HG03558 (cell line): ENCODE measurements around the gene C19orf67.
A peak's percentile ranks its signal among the peaks of the same experiment; 100 is the strongest.

Source experiments
- ATAC-seq: cut with Tn5 transposase; IDR thresholded peaks from one replicate; pipeline ENCODE4 v1.9.1; 2021; ENCODE audit warnings: moderate number of reproducible peaks; ENCODE audit not compliant: unreplicated experiment; ENCODE audit errors: extremely low read depth

Gene C19orf67

DNA sequence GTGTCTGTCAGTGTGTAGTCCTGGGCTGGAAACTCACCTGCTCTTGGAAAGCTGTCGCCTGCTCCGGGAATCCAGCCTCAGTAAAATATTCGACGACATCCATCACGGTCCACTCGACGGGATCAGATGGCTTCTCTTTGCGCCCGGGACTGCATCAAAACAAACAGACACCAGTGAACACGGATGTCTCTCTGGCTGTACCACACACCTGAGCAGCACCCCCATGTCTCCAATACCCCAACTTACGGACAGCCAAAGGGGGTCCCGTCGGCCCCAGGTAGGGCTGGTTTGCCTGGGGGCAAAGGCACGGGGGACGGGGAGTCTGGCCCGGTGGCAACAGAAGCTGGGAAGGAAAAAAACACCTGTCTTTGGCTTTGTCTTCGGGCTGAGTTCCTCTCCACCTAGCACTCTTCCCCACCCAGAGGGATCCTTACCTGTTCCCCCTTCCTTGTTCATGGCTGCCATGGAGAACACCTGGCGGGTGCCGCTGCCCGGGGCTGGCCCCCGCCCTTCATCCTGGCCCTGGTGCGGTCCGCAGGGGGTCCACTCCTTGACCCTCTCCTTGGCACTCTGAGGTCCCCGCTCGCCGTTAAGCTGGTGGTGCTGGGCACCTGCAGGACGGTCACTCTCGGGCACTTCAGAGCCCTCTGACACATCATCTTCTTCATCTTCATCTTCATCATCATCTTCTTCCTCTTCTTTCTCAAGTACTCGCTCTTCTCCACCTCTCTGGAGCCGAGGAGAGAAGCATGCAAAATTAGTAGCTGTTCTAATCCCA lies 3.2 kb upstream of the C19orf67 start:
- no peak for ATAC-seq

DNA sequence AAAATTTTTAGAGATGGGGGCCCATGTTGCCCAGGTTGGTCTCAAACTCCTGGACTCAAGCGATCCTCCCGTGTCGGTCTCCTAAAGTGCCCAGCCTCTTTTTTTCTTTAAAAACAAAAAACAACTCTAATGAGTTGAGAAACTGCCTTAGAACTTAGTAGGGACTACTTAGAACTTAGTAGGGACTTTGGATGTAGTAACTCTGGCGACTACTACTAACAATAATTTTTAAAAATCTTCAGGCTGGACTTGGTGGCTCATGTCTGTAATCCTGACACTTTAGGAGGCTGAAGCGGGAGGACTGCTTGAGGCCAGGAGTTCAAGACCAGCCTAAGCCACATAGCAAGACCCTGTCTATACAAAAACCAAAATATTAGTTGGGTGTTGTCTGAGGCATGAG lies 515 bp upstream of the C19orf67 start:
- ATAC-seq, result no peak

DNA sequence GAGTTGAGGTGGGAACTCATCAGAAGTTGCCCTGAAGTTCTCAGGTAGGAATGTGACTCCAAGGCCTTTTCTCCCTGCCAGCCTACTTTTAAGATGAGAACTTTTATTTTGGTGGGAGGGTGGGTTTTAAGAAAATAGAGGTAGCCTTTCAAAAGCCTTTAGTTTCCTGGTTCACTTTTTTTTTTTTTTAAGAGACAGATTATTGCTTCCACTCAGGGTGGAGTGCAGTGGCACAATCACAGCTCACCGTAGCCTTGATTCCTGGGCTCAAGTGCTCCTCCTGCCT lies 3.0 kb downstream of the C19orf67 start:
- no peak for ATAC-seq

DNA sequence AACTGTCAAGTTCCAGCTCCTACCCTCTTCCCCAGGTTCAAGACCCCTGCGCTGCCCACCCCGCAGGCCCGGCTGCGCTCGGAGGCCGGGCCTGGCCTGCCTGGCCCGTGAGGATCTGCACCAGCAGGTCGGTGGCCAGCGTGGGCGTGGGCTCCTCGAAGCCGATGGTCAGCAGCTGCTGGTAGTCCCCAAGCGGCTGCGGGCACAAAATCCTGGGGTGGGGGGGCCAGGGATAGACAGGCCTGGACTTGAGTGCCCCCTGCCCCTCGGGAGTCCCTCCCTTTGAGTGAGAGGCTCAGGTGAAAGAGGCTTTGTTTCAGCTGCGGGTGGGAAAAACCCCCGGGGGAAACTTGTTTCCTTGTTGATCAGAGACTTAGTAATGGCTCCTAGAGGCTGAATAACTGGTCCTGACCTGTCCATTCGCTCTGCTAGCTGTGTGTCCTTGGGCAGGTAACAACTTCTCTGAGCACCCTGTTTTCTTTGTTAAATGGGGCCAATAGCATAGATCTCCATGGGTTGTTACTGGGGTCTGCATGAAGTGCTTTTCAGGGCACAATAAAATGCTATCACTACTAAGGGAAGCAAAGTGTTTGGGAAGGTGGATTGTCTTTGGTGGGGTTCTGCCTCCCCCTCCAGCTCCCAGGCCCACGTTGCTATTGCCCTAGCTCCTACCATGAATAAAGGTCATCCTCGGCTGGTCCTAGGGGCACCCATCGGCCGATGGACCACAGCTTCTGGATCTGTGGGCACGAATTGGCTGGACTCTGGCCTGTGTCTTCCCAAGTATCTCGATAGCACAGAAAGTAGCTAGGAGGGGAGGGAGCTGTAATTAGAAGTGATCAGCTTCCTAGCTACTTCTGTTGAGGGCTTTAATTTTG lies 3.5 kb downstream of the C19orf67 start:
- no peak for ATAC-seq

DNA sequence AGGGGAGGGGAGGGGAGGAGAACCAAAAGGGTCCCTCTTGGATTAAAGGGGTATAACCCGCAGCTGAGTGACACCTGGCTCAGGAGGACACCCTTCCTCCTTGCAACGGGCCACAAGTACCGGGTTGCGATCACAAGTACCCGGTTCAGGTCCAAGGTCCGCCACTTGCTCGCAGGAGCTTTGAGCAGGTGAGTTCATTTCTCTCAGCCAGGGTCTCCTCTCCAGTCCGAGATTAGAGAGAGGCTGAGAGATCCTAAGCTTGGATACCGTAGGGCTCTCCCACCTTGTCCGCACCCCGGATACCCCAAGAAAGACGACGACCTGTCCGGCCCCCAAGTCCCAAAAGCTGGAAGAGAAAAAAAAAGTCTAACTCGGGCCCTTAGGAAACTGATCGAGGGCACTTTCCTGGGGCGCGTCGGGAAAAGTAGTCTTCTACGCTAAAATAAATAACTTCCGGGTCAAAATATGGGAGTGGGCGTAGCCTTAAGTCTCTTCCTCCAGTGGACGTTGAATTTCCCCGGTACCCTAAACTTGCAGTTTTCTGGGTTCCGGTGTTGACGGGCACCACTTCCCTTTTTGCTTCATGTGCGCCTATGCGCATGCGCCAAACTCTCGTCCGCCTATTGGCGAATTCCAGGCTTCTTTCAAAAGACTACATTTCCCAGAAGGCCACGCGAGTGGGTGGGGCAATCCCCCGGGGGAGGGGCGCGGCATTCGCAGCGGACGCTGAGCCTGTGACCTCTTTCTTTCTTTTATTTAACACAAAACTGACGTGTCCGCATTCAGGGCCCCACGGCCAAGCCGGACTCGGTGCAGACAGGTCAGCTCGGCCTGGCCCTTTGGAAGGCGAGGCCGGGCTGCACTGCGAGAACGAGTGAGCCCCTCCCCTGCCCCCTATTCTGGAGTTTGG lies 4.4 kb downstream of the C19orf67 start:
- ATAC-seq, result peak; percentile 48

DNA sequence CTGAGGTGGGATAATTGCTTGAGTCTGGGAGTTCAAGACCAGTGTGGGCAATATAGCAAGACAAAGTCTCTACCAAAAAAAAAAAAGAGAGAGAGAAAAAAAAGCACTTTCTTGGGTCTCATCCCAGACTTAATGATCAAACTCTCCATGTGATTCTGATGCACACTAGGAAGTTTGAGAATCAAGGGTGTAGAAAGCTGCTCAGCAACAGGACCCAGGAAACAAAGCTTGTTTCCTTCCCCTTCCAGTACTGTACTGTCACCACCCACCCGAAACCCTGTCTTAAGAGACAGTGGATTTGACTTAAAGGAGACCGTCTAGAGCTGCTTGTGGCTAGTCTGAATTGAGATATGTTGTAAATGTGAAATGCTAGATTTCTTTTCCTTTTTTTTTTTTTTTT lies 7.2 kb downstream of the C19orf67 start:
- ATAC-seq, result no peak

DNA sequence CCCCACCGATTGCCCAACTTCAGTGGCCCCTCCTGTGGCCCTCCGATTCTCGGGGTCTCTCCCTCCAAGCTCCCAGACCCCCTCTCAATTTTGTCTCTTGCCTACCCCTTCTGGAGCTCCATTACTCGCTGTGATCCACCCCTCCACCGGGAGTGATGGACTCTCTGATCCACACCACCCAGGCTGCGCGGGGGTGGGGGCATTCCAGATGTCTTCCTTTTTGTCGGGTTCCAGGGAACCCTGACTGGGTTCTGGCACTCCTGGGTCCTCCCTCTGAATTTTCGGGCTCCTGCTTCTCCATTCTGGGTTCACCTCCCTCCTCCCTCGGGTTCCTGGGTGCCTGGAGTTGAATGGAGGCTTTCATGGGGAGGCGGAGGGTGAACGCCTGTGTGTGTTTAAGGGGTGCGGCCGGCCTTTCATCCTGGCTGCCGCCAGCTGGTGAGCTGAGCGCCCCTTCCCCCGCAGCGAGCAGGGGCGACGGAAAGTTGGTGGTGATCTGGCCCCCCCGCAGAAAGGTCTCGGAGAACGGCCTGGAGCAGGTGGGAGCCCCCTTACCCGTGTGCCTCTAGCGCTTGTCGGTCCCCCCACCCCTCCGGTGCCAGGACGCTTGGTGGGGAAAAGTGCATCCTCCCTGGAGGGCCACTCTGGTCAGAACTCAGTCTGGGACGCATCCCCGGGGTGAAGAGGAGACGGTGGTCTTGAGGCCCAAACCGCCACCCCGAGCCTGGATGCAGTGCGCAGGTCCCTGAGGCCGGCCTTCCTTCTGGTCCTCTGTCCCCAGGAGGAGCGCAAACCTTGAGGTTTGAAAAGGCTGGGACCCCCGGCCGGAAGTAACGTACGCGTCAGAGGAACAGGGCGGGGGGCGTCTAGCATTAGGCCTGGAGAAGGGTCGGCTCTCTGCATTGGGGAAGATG lies 11.4 kb downstream of the C19orf67 start:
- no peak for ATAC-seq

DNA sequence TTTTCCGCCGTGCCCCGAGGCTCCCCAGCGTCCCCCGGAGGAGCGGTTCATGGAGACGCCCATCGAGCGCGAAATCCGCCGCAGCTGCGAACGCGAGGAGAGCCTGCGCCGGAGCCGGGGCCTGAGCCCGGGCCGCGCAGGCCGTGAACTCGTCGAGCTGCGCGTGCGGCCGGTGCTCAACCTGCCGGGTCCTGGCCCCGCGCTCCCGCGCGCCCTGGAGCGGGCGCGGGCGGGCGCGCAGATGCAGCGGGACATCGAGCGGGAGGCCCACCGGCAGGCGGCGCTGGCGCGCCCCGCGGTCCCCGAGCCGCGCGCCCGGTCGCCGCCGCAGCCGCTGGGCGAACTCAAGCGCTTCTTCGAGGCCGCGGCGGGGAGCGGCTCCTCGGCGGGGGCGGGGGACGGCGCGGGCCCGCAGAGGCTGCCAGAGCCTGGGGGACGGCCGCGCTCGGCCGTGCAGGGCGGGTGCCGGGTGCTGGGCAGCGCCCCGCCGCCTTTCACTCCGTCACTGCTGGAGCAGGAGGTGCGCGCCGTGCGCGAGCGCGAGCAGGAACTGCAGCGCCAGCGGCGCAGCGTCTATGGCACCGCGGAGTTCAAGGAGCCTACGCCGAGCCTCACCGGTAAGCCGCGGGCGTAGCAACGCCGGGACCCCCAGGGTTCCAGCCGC lies 12.2 kb downstream of the C19orf67 start:
- peak; percentile 42 for ATAC-seq

DNA sequence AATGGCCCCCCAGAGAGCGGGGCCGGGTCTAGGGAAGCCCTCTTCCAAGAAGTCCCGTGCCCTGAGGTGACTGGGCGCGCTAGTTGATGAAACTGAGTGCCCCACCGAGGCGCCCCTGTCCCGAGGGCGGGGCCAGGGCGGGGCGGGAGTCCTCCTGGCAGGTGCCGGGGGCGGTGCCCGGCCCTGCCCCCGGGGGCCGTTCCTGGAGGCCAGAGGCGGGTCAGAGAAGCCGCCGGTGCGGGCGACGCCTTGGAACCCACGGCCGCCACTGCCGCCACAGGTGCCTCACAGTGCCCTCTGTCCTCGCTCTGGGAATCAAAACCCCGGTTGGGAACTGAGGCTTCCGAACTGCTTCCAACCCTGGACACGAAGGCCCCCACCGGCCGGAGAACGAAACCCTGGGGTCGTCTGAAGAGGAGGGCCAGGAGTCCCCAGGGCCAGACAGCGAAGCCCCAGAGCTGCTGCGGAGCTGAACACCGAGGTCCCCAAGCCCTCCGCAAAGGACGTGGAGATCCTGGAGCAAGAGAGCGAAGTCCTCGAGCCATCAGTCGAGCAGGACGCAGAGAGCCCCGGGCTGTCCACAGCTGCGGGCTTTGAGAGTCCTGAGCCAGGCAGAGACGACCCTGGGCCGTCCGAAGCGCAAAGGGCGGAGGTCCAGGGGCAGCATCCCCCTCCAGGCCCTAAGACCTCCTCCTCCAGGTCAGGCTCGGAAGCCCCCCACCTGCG lies 12.9 kb downstream of the C19orf67 start, which contains the start of gene MISP3:
Gene MISP3 (plus strand): TSS at position 252 of the 726 bp plus-strand sequence. CDS start 524 bp downstream, outside the sequence.
- no peak for ATAC-seq

DNA sequence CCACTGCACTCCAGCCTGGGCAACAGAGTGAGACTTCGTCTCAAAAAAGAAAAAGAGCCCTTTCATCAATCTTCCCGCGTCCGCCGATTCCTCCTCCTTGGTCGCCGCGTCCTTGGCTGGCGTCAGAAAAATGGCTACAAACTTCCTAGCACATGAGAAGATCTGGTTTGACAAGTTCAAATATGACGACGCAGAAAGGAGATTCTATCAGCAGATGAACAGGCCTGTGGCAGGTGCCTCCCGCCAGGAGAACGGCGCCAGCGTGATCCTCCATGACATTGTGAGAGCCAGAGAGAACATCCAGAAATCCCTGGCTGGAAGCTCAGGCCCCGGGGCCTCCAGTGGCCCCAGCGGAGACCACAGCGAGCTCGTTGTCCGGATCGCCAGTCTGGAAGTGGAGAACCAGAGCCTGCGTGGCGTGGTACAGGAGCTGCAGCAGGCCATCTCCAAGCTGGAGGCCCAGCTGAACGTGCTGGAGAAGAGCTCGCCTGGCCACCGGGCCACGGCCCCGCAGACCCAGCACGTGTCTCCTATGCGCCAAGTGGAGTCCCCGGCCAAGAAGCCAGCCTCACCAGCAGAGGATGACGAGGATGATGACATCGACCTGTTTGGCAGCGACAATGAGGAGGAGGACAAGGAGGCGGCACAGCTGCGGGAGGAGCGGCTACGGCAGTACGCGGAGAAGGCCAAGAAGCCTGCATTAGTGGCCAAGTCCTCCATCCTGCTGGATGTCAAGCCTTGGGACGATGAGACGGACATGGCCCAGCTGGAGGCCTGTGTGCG lies 15.1 kb downstream of the C19orf67 start:
- ATAC-seq, result no peak

DNA sequence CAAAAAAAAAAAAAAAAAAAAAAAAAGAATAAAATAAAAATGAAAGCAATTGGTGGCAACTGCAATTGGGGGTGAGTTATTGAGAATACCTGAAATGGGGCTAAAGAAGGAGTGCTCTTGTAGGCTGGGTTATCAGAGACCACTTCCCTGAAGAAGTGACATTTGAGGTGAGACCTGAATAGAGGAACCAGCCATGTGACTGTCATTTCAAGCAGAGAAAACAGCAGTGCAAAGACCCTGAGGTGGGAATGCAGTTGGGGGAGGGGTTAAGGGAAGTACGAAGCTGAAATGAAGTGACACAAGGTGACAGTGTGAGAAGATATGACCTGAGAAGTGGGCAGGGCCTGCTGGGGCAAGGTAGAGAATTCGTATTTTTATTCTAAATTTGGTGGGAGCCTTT lies 19.4 kb downstream of the C19orf67 start:
- ATAC-seq, result no peak

DNA sequence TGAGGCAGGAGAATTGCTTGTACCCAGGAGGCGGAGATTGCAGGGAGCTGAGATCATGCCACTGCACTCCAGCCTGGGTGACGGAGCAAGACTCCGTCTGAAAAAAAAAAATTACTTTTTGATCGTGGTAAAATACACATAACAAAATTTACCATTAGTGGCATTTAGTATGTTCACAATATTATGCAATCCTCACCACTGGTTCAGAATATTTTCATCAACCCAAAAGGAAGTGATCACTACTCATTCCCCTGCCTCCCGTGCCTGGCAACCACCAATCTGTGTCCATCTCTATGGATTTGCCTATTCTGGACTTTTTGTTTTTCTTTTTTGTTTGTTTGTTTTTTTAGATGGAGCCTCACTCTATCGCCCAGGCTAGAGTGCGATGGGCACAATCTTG lies 22.5 kb downstream of the C19orf67 start:
- ATAC-seq, result no peak

DNA sequence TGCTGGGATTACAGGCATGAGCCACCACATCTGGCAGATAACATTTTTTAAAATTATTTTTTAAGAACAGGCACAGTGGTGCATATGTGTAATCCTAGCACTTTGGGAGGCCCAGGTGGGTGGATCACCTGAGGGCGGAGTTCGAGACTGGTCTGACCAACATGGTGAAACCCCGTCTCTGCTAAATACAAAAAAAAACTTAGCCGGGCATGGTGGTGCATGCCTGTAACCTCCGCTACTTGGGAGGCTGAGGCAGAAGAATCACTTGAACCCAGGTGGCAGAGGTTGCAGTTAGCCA lies 23.1 kb downstream of the C19orf67 start:
- no peak for ATAC-seq

DNA sequence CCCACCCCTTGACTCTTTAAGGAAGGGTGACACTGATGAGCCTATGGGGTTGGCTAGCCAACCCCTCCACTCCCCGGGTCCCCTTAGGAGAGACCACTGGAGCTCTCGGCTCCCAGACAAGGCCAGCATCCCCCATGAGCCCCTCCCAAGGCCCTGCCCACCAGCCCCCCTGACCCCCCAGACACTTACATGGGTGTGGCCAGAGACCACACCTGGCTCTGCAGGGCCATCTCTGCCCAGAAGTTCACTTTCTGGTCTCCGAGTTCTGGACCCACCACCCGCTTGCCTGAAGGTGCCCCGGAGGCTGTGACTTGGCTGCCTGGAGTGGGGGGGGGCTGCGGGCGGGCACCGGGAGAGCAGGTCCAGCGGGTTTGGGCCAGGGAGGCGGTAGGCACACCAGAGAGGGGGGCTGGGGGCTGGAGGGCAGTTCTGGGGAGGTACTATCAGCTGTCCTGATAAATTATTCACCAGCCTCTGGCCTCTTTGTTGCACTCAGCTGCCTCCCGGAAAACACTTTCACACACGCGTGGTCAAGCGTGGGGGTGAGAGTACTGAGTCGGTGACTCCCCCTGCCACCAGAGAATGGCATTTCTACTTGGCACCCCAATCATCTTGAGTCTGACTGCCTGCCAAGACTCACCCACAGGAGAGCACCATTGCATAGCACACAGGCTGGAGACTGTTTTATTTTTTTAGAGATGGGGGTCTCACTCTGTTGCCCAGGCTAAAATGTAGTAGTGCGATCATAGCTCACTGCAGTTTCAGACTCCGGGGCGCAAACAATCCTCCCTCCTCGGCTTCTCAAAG lies 23.6 kb downstream of the C19orf67 start, which contains the start of gene PALM3:
Gene PALM3 (minus strand): TSS at position 326 of the 807 bp plus-strand sequence. CDS start 96 bp downstream, at position 230.
- no peak for ATAC-seq

DNA sequence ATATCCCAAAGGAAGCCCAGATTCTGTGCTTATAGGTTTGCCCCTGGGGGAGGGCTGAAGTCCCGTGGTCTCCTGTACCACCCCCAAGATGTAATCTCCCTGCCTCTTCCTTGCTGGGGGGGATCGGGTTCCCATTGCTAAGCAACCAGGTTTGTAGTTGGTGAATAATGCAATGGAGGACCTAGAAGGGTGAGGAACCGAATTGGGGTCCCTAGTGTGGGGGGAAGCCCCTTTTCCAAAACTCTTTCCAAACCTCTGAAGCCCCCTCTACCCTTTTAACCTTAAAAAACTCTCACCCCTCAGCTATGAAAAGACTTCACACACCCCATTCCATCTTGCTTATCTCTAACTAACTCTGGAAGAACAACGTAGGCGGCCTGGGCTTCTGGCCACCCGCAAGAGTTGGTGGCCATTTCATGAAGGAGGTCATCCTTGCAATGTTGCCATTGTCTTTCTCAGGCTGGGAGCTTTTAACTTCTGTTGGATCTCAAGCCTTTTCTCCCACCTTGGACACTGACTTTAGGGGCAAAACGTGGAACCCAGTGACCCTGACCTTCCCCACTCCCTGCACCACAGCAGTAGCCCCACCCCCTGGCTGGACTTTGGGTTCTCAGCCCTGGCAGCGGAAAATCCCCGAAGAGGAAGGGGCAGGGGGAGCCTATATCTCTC lies 24.4 kb downstream of the C19orf67 start:
- no peak for ATAC-seq

DNA sequence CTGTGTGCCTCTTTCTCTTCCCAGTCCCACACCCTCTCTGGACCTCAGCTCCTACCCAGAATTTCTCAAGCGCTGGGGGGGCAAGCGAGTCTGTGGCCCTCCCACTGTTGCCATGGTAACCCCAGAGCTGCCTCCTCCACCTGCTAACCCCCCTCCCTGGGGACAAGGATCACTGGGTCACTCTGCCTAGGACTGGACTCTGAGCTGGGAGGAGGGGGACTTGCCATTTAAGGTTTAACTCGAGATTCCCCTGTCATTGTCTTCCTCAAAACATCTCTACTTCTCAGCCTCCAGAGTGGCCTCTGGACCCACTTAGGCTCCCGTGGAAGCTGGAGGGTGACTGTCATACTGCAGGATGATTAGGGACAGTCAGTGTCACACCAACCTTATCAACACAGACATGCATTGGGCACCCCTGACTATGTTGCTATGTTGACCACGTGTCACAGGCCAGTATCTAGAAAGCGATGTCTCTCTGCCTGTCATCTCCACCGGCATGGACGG lies 25.9 kb downstream of the C19orf67 start:
- no peak for ATAC-seq
